ENCODE data around the gene CYBB.

CYBB gene

DNA sequence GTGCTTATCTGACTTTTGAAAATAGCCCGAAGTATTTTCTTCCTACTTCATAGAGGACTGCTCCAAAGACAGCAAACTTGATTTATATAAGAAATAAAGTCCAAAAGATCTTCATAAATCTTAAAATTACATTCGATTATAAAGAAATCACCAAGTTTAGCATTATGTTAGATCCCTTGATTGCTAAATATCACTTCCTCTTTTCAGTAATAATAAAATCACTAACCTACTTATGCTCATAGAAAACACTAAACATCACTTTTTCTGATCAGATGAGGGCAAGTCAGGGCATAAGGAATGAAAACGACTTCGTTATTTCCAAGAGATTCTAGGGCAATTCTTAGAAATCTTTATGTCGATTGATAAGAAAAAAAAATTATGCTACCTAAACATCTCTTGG, 35.5 kb downstream of the CYBB start:
- Histone ChIP-seq H3K27ac (no peak overlapping the region), H3K4me3 (no peak overlapping the region)
- no peak for DNase-seq (ENCODE audit: low spot score)
- no peak for TF ChIP-seq CTCF (IDR thresholded peaks at IDR 0.05)

GRCh38 chrX:37816766-37817165, 36.9 kb downstream of the CYBB start:
- no peak for DNase-seq (ENCODE audit: low spot score)
- TF ChIP-seq CTCF (IDR thresholded peaks at IDR 0.05), result no peak
- H3K4me3 ChIP-seq, result no peak overlapping the region
- H3K27ac ChIP-seq, result no peak overlapping the region

DNA sequence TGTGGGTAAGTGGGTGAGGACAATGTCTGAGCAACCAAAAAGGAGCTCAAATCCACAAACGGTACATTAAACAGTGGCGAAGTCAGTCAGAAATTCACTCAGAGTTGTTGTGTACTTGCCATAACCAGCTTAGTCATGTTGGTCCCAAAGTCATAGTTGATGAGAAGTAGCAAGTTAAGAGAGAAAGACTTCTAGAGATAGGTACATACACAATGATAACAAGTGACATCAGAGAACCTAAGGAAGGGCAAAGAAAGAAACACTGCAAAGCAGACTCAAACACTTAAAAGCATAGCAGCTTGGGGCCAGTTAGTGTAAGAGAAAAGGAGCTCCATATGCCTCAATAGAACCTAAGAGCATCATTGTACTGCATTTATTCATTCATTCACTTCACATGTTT, 37.3 kb downstream of the CYBB start:
- no peak overlapping the region for H3K4me3 ChIP-seq
- no peak for DNase-seq (ENCODE audit: low spot score)
- no peak overlapping the region for H3K27ac ChIP-seq
- TF ChIP-seq CTCF (IDR thresholded peaks at IDR 0.05), result no peak

DNA sequence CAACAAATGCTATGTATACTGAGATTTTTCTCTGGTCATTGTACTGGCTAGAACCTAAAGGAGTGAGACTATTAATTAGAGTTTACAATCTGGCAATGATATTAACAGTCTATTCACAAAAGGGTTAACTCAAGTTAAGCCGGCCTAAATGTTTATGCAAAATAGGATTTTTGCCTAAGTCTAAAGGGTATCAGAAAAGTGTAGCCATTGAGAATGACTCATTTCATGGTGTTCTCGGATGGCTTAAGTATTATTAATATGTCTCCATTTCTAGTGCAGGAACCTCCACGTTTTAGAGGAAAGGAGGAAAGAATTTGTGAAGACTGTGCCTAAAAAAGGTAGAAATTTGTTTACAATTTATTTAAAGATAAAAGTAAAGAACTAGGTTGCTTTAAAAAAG, 37.7 kb downstream of the CYBB start:
- Histone ChIP-seq H3K4me3 (no peak overlapping the region), H3K27ac (no peak overlapping the region)
- TF ChIP-seq CTCF (IDR thresholded peaks at IDR 0.05), result no peak
- no peak for DNase-seq (ENCODE audit: low spot score)

DNA sequence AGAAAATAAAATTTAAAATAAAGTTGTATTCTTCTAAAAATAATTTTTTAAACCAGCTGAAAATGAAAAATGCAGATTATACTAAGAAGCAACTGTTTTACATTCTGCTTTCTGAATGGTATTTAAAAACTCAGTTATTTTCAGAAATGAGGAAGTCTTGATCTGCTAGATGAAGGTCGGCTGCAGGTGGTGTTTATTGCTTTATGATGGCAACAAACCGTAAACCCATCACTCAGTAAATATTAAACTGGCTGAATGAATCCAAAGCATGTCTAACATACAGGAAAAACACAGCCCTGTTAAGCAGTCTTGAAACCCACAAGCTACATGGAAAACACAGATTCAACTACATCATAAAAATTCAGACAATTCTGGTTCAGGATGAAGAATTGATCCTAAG, 38.2 kb downstream of the CYBB start:
- H3K27ac ChIP-seq, result no peak overlapping the region
- DNase-seq (ENCODE audit: low spot score), result no peak
- TF ChIP-seq CTCF (IDR thresholded peaks at IDR 0.05), result no peak
- no peak overlapping the region for H3K4me3 ChIP-seq

DNA sequence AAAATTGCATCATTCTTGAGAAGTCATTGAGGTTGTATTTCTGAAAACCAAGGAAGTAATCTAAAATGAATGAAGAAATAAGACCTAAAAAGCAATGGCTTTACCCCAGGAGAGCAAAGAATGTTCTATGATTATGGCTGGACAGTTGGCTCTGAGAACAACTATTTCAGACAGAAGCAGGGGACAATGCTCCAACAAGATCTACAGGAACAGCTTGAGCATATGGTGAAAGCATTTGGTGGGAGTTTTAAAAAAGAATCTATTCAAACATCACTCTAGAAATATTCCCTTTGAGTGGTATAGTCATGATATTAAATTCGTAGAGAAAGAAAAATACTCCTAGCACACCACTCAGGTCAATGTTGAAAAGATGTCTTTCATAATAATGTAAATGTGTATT, 40.8 kb downstream of the CYBB start:
- no peak for DNase-seq (ENCODE audit: low spot score)
- Histone ChIP-seq H3K4me3 (no peak overlapping the region), H3K27ac (no peak overlapping the region)
- TF ChIP-seq CTCF (IDR thresholded peaks at IDR 0.05), result no peak

DNA sequence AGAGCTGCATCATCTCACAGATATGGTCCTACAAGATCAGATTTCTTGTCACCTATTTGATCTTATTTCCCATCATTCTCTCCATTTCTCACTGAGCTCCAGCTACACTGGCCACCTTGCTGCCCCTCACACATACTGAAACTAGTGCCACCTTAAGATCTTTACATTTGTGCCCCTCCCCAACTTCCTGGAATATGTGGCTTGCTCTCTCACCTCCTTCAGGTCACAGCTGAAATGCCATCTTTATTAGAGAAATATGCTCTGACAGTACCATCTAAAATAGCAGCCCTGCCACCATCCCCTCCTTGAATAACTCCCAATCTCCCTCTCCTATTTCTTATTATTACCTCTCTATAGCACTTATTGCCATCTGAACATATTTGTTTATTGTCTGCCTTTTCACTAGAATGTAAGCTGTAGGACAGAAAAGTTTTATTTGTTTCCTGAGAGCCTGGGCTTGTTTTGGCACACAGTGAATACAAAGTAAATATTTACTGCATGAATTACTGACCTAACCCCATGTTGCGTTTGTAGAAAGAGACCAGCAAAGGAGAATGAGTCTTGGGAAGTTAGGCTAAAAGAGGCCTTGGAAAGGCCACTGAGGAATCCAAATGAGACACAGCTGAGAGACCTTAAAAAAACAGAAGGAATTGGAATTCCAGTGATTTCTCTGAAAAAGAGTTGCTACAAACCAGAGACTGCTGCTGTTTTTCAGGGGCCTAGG, 44.8 kb downstream of the CYBB start:
- H3K27ac ChIP-seq, result no peak overlapping the region
- DNase-seq (ENCODE audit: low spot score), result no peak
- no peak overlapping the region for H3K4me3 ChIP-seq
- TF ChIP-seq CTCF (IDR thresholded peaks at IDR 0.05), result no peak
